T-helper 1 cell treated with Interleukin-12 subunit alpha and Interleukin-12 subunit beta and Interleukin-4 antibody, amounts not matched to agents 30 ng/mL and 1 ng/mL, for 36 hours (primary cell): ENCODE results near the gene RBM5. TPM values are rescaled to one million over a fixed set of nuclear protein-coding genes. Genes with fewer than 3 reads are reported as not detected.

Source experiments
- intact Hi-C: fragments of 100-400 bp; cut with micrococcal nuclease; formaldehyde crosslinking; loops from one replicate; pipeline ENCODE4 v1.15.1; 2024
- total RNA-seq: library from RNA; stranded (reverse); gene quantifications from 2 replicates; pipeline ENCODE4 v1.2.3, GENCODE V29; 2022

The RBM5 gene
- total RNA-seq, 1 donor from 2014 or later: 218 TPM

GRCh38 chr3:50138266-50139200 lies 49.8 kb downstream of the RBM5 start:
- intact Hi-C loops: no loop called here

- intact Hi-C loops: no loop called here
Observed at GRCh38 chr3:50139308-50139707, 50.6 kb downstream of the RBM5 start.

GRCh38 chr3:50139718-50140423 lies 51.2 kb downstream of the RBM5 start:
- intact Hi-C loops: no loop called here

GRCh38 chr3:50140990-50141389 lies 52.3 kb downstream of the RBM5 start:
- intact Hi-C loops: no loop called here

- intact Hi-C loops: no loop called here
Observed at GRCh38 chr3:50146316-50146901, 57.7 kb downstream of the RBM5 start.

- intact Hi-C loops: no loop called here
Observed at GRCh38 chr3:50147016-50147415, 58.3 kb downstream of the RBM5 start.

- intact Hi-C loops: no loop called here
Observed at GRCh38 chr3:50147447-50147846, 58.7 kb downstream of the RBM5 start.

GRCh38 chr3:50147861-50148260 lies 59.1 kb downstream of the RBM5 start:
- intact Hi-C loops: no loop called here

- intact Hi-C loops: no loop called here
Observed at GRCh38 chr3:50150404-50150750, 61.7 kb downstream of the RBM5 start.

- intact Hi-C loops: no loop called here
Observed at GRCh38 chr3:50150863-50151686, 62.4 kb downstream of the RBM5 start.

GRCh38 chr3:50151728-50152127 lies 63.0 kb downstream of the RBM5 start:
- intact Hi-C loops: no loop called here

- intact Hi-C loops: loop anchor here (1.0 to 2.0 kb wide), 2 partner anchors 33 to 39 kb away; no protein-coding TSS in a partner anchor
Observed at GRCh38 chr3:50153782-50154475, 65.2 kb downstream of the RBM5 start.

- intact Hi-C loops: loop anchor here (1.0 to 2.0 kb wide), 2 partner anchors 33 to 38 kb away; no protein-coding TSS in a partner anchor
Observed at GRCh38 chr3:50154476-50154839, 65.7 kb downstream of the RBM5 start.

- intact Hi-C loops: loop anchor here (1.0 to 2.0 kb wide), 3 partner anchors 34 to 67 kb away; partner anchors contain the start of gene RBM5
Observed at GRCh38 chr3:50154840-50155490, 66.2 kb downstream of the RBM5 start, which contains the start of gene SEMA3F. Gene SEMA3F (plus strand): TSS chr3:50155324. CDS start chr3:50159623, 4,299 bp downstream.

GRCh38 chr3:50155491-50155878 lies 66.8 kb downstream of the RBM5 start:
- intact Hi-C loops: loop anchor here (1.0 to 2.0 kb wide), 2 partner anchors 37 to 67 kb away; partner anchors contain the start of gene RBM5

- intact Hi-C loops: loop anchor here (1.0 to 2.0 kb wide), 2 partner anchors 37 to 68 kb away; partner anchors contain the start of gene RBM5
Observed at GRCh38 chr3:50155891-50156290, 67.2 kb downstream of the RBM5 start.

- intact Hi-C loops: no loop called here
Observed at GRCh38 chr3:50156549-50157493, 68.1 kb downstream of the RBM5 start.

- intact Hi-C loops: no loop called here
Observed at GRCh38 chr3:50157827-50158529, 69.3 kb downstream of the RBM5 start.
